ENCODE results near the gene POU2F1. TPM values are rescaled to one million over a fixed set of nuclear protein-coding genes. Genes with fewer than 3 reads are reported as not detected.
A peak's percentile ranks its signal among the peaks of the same experiment; 100 is the strongest.

Gene POU2F1
- total and polyA plus RNA-seq, 2 experiments from 2014 or later: 9.2 to 21.9 TPM

DNA sequence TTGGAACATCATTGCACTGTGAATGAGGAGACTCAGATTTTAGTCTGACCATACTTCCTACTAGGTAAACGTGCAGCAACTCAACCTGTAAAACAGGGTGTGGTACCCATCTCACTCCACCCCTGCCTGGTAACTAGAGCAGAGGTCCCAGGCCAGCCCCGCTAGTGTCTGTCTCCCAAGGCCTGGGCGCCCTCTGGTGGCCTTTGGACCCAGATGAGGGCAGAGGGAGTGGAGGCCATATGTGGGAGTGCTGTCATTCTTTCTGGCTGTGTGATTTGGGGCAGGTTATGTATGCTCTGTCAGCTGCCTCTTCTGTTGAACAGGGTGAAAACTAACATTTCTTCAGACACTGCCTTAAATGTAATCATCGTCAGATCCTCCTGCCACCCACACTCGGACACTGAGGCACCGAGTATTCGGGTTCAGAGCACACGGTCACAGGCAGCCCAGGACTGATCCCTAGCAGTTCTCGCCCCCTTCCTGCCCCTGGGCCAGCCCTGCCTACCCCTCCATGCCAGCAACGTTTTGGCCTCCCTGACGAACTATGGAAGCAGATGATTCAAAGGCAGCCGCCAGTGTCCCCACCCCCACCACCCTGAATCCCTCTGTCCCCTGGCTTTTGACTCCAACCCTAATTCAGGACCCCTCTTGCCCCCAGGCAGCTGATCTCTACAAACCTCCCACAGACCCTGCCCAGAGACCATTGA is 221.6 kb downstream of the POU2F1 start:
- TF ChIP-seq, protein P1, sequence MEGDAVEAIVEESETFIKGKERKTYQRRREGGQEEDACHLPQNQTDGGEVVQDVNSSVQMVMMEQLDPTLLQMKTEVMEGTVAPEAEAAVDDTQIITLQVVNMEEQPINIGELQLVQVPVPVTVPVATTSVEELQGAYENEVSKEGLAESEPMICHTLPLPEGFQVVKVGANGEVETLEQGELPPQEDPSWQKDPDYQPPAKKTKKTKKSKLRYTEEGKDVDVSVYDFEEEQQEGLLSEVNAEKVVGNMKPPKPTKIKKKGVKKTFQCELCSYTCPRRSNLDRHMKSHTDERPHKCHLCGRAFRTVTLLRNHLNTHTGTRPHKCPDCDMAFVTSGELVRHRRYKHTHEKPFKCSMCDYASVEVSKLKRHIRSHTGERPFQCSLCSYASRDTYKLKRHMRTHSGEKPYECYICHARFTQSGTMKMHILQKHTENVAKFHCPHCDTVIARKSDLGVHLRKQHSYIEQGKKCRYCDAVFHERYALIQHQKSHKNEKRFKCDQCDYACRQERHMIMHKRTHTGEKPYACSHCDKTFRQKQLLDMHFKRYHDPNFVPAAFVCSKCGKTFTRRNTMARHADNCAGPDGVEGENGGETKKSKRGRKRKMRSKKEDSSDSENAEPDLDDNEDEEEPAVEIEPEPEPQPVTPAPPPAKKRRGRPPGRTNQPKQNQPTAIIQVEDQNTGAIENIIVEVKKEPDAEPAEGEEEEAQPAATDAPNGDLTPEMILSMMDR (IDR thresholded peaks at IDR 0.05; ENCODE audit: low read depth, low read length): peak; percentile 92
- peak; percentile 81 to 92 for DNase-seq (ENCODE audit: low read depth in 1 of 2, low spot score in 1 of 2)
- H3K27me3 ChIP-seq: peaks cover 25% of the 10 kb centered on the region

DNA sequence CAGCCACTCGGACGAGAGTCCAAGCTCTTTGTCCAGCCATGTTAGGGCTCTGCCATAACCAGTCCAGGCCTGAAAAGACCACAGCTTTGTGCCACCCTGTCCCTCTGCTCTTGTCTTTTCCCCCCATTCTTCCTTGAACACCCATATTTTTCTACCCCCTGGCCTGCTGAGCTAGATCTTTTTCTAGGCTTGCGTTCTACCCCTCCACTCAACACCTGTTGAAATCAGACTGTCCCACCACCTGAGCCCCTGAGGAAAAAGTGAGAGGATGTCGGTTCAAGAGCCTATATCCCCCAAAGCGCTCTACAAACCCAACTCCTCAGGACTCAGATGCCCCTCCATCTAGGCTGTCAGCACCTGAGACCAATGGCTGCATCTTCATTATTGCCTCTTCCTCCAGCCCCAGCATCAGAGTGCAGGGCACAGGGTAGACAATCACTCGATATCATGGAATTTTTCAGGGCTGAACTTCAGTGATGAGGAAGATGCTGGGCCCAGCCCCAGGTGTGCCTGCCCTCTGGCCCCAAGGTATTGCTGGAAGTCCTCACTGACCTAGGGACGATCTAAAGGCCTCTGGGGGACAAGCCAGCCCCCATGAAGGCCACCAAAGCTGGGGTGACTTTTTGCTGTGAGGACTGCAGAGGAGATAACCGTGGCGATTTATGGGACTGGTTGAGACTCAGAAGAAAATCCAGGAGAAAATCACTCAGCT is 222.3 kb downstream of the POU2F1 start:
- Histone ChIP-seq H3K27ac (no peak overlapping the region), H3K36me3 (no peaks in the 10 kb centered on the region), H3K4me3 (no peak overlapping the region), H3K27me3 (peaks cover 24% of the 10 kb centered on the region), H3K9me3 (ENCODE audit: low read depth) (no peaks in the 10 kb centered on the region), H3K4me1 (ENCODE audit: low read depth) (no peaks in the 10 kb centered on the region)
- DNase-seq (ENCODE audit: low read depth in 1 of 2, low spot score in 1 of 2): no peak
- TF ChIP-seq, protein P1 (IDR thresholded peaks at IDR 0.05; ENCODE audit: low read depth, low read length): no peak

More for the DNA sequence above, 221.6 kb downstream of the POU2F1 start:
- Histone ChIP-seq H3K36me3 (no peaks in the 10 kb centered on the region), H3K9me3 (ENCODE audit: low read depth) (no peaks in the 10 kb centered on the region), H3K27ac (no peak overlapping the region), H3K4me1 (ENCODE audit: low read depth) (no peaks in the 10 kb centered on the region), H3K4me3 (no peak overlapping the region)

DNA sequence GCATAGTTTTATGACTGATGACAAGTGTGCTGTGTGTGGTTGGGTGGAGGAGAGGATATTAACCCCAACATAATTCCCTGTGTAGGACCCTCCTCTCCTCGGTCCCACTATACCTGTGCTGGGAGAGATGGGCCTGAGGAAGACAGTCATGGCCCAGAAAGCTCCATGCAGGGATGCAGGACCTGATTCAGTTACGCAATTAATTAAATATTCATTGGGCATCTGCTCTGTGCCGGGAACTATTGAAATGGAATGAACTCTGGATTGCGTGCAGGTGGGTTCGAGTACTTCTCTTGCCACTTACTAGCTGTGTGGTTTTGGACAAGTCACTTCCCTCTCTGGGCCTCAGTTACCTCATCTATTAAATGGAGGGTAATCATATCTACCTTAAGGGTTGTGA is 223.1 kb downstream of the POU2F1 start:
- TF ChIP-seq, protein P1 (IDR thresholded peaks at IDR 0.05; ENCODE audit: low read depth, low read length): no peak
- H3K27ac ChIP-seq: no peak overlapping the region
- no peaks in the 10 kb centered on the region for H3K36me3 ChIP-seq
- H3K9me3 ChIP-seq (ENCODE audit: low read depth): no peaks in the 10 kb centered on the region
- no peaks in the 10 kb centered on the region for H3K4me1 ChIP-seq (ENCODE audit: low read depth)
- peaks cover 17% of the 10 kb centered on the region for H3K27me3 ChIP-seq
- no peak for DNase-seq (ENCODE audit: low read depth in 1 of 2, low spot score in 1 of 2)
- H3K4me3 ChIP-seq: no peak overlapping the region

DNA sequence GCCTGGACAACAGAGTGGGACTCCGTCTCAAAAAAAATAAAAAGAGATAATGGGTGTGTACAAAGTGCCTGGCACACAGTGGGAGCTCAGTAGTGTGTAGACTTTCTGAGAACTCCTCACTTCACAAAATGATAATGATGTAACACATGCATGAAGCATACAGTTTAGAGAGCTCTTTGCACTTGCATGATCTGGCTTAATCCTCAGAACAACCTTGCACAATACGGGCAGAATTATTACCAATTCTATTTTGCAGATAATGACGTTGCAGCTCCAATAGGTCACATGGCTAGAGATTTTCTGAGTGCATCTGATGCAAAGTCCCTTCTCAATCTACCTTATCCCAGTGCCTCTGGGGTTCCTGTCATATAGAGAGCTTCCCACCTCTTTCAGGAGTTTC is 226.3 kb downstream of the POU2F1 start:
- TF ChIP-seq, protein P1 (IDR thresholded peaks at IDR 0.05; ENCODE audit: low read depth, low read length): no peak
- Histone ChIP-seq H3K4me1 (ENCODE audit: low read depth) (no peaks in the 10 kb centered on the region), H3K27me3 (no peaks in the 10 kb centered on the region), H3K4me3 (no peak overlapping the region), H3K9me3 (ENCODE audit: low read depth) (no peaks in the 10 kb centered on the region), H3K36me3 (no peaks in the 10 kb centered on the region), H3K27ac (no peak overlapping the region)
- DNase-seq (ENCODE audit: low read depth in 1 of 2, low spot score in 1 of 2): no peak

DNA sequence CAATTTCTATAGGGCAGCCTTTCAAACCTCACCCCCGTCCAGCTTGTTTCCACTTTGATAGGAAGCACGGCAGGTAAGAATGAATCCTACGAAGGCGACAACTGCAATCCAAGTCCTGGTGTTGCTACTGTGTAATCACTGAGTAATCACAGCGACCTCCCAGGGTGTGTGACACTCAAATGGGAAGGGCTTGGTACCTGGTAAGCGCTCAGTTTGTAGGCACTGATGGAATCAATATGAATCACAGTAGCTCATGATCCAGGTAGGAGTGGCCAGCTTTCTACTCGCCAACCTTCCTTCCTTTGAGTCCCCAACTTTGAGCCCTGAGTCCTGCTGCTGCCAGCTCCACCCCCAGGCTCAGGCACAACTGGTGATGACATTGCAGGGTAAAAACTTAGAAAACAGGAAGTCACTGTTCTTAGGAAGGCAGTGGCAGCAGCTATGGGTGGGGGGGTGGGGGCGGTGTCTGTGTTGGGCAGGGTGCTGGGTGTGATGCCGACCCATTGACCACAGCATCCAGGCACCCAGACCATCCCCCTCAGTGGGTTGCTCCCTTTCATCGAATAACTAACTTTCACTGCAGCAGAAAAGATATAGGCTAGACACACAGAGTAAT is 226.9 kb downstream of the POU2F1 start:
- TF ChIP-seq, protein P1 (IDR thresholded peaks at IDR 0.05; ENCODE audit: low read depth, low read length): no peak
- H3K4me3 ChIP-seq: no peak overlapping the region

More for the DNA sequence above, 226.9 kb downstream of the POU2F1 start:
- no peak for DNase-seq (ENCODE audit: low read depth in 1 of 2, low spot score in 1 of 2)
- Histone ChIP-seq H3K9me3 (ENCODE audit: low read depth) (no peaks in the 10 kb centered on the region), H3K36me3 (no peaks in the 10 kb centered on the region), H3K27ac (no peak overlapping the region), H3K4me1 (ENCODE audit: low read depth) (no peaks in the 10 kb centered on the region), H3K27me3 (no peaks in the 10 kb centered on the region)

Data from cardiac muscle cell (in vitro differentiated cells and primary cell).